ENCODE results near the gene DLG4.

The DLG4 gene

DNA sequence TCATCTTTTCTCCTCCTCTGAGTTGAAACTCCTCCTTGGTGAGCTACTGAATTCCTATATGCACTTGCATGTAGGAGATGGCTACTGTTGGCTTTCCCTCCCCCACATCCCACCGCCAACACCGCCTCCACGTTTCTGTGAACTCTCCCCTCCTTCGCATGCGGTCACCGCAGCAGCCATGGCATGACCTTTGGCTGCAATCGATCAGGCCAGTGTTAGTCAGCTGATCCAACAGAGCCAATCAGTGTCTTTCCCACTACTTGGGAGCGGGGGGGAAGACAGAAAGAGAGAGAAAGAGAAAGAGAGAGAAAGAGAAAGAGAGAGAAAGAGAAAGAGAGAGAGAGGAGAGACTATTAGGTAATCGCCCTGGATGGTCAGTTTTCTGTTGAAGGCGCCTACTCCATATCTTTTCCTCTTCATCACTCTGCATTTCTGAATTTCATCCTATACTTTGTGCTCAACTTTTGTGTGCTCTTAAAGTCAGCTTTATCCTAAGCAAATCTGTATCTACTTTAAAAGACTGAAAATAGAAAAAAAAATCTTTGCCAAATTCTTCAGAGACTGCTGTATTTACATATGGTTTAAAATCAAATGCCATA is 63.2 kb downstream of the DLG4 start:
- H3K27ac ChIP-seq: no peak overlapping the region
- no peak for DNase-seq (ENCODE audit: low spot score)
- ChIA-PET CTCF (no interaction called here), POLR2A (ENCODE audit: low non-redundant PET) (no interaction called here)
- TF ChIP-seq, protein P1, sequence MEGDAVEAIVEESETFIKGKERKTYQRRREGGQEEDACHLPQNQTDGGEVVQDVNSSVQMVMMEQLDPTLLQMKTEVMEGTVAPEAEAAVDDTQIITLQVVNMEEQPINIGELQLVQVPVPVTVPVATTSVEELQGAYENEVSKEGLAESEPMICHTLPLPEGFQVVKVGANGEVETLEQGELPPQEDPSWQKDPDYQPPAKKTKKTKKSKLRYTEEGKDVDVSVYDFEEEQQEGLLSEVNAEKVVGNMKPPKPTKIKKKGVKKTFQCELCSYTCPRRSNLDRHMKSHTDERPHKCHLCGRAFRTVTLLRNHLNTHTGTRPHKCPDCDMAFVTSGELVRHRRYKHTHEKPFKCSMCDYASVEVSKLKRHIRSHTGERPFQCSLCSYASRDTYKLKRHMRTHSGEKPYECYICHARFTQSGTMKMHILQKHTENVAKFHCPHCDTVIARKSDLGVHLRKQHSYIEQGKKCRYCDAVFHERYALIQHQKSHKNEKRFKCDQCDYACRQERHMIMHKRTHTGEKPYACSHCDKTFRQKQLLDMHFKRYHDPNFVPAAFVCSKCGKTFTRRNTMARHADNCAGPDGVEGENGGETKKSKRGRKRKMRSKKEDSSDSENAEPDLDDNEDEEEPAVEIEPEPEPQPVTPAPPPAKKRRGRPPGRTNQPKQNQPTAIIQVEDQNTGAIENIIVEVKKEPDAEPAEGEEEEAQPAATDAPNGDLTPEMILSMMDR (conservative IDR thresholded peaks at IDR 0.05; ENCODE audit: low read depth): no peak

DNA sequence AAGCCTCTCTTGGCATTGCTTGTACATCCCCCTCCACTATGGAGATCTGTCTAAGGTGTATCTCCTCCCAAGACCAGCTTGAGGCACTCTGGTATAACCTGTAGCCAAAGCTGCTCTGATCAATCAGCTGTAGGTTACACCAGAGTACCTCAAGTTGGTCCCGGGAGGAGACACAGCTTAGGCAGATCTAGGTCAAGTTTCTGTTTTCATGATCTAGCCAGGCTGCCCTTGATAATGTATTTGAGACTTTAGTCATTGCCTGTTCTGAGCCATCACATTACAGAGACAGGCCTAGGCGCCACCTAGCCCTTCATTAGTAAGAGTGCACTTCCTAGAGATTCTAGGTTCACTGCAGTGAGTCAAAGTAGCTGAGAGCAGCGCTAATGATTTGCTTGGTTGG is 71.9 kb downstream of the DLG4 start:
- no peak overlapping the region for H3K27ac ChIP-seq
- TF ChIP-seq, protein P1 (conservative IDR thresholded peaks at IDR 0.05; ENCODE audit: low read depth): no peak
- ChIA-PET POLR2A (ENCODE audit: low non-redundant PET) (no interaction called here), CTCF (interaction anchor here (0.5 to 0.7 kb wide), 4 partner anchors 32 to 168 kb away, joined by 3 to 7 read pairs (median 4); no protein-coding TSS in a partner anchor)
- no peak for DNase-seq (ENCODE audit: low spot score)

DNA sequence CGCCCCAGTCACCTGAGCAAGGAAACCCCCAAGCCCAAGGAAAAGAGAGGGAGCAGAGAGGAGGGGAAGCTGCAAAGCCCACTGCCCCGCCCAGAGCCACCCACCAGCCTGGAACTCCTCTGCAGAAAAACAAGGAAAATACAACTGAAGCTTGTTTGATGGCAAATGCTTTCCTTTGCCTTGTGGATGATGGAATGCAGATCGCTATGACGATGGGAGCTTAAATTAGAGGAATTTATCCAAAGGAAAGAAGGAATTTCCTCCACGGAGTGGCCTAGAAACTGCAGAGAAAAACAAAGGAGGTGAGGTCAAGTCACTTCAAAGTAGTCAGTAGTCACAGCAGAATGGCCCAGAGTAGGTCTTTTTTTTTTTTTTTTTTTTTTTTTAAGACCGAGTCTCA is 73.5 kb downstream of the DLG4 start:
- ChIA-PET CTCF (interaction anchor here (0.6 kb wide), 3 partner anchors 84 to 619 kb away, joined by 3 to 4 read pairs (median 3); no protein-coding TSS in a partner anchor), POLR2A (ENCODE audit: low non-redundant PET) (no interaction called here)
- TF ChIP-seq, protein P1 (conservative IDR thresholded peaks at IDR 0.05; ENCODE audit: low read depth): no peak
- DNase-seq (ENCODE audit: low spot score): no peak
- no peak overlapping the region for H3K27ac ChIP-seq

DNA sequence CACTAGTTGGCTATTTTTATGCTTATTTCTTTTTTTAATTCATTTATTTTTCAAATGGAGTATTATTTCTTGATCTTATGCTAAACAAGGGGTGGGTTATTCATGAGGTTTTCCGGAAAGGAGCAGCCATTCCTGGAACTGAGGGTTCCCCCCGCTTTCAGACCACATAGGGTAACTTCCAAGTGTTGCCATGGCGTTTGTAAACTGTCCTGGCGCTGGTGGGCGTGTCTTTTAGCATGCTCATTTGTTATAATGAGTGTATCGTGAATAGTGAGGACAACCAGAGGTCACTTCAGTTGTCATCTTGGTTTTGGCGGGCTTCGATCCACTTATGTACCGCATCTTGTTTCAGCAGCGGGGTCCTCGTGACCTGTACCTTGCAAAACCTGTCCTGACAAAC is 75.4 kb downstream of the DLG4 start:
- POLR2A ChIA-PET (ENCODE audit: low non-redundant PET): interaction anchor here (0.6 kb wide), 1 partner anchor 39 kb away, joined by 4 read pairs; no protein-coding TSS in a partner anchor

DNA sequence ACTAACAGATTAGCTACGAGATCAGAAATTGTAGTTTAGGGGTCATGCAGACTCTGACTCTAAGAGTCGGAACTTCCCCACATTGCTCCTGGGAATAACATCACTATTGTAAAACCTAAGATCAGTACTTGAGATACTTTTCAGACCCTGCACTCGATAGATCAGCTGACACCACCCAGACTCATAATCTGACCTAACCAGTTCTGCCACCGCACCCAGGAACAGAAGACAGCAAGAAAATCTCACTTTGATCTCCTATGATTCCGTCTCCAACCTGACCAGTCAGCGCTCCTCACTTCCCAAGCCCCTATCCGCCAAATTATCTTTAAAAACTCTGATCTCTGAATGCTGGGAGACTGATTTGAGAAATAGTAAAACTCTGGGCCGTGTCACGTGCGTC is 77.8 kb downstream of the DLG4 start:
- H3K27ac ChIP-seq: no peak overlapping the region
- CTCF ChIA-PET: interaction anchor here (0.6 to 1.8 kb wide), 2 partner anchors 27 to 96 kb away, joined by 3 to 7 read pairs; partner anchors contain the start of gene ASGR2

More for the DNA sequence above, 75.4 kb downstream of the DLG4 start:
- TF ChIP-seq, protein P1 (conservative IDR thresholded peaks at IDR 0.05; ENCODE audit: low read depth): no peak
- DNase-seq (ENCODE audit: low spot score): no peak
- H3K27ac ChIP-seq: no peak overlapping the region
- CTCF ChIA-PET: interaction anchor here (0.6 kb wide), 1 partner anchor 70 kb away, joined by 5 read pairs; no protein-coding TSS in a partner anchor

DNA sequence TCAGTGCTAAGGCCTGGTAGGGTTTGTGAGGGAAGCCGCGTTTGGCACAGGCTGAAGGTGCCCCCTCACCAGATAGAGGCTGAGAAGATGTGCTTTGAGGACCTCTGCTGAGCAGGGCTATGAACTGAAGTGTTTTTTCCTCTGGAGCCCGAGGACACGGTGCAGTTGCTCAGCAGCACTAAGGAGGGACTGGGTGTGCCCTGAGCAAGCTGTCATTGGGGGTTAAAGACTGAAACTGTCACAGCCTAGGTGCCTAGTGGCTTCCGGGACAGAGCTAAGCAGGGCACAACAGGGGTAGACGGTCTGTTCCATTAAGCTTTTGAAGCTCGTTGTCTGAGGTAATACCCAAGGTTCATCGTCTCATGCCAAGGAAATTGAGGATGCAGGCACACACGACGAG is 80.2 kb downstream of the DLG4 start:
- CTCF ChIA-PET: interaction anchor here (0.6 to 1.1 kb wide), 2 partner anchors 94 to 1011 kb away, joined by 4 read pairs; no protein-coding TSS in a partner anchor
- no peak for DNase-seq (ENCODE audit: low spot score)
- POLR2A ChIA-PET (ENCODE audit: low non-redundant PET): no interaction called here
- TF ChIP-seq, protein P1 (conservative IDR thresholded peaks at IDR 0.05; ENCODE audit: low read depth): no peak
- H3K27ac ChIP-seq: no peak overlapping the region

More for the DNA sequence above, 77.8 kb downstream of the DLG4 start:
- TF ChIP-seq, protein P1 (conservative IDR thresholded peaks at IDR 0.05; ENCODE audit: low read depth): no peak
- POLR2A ChIA-PET (ENCODE audit: low non-redundant PET): no interaction called here
- DNase-seq (ENCODE audit: low spot score): no peak

Data from RWPE1 (cell line).